Liver (tissue), 3 donors: ENCODE measurements around the gene MRPL24.

Experiments
- NR2F2 ChIP-seq: IDR thresholded peaks from 2 replicates; pipeline ENCODE4 v1.6.1; 2016; ENCODE audit warnings: antibody characterized with exemption
- TF ChIP-seq, protein P1 (sequence below): fragments of 150-350 bp; IDR thresholded peaks from 2 replicates; pipeline ENCODE4 v1.5.1; 2017; ENCODE audit warnings: improper control_type of control experiment, low read depth, low read length; ENCODE audit not compliant: missing input control
- donor health status: healthy.
- donor health status: healthy.

DNA sequence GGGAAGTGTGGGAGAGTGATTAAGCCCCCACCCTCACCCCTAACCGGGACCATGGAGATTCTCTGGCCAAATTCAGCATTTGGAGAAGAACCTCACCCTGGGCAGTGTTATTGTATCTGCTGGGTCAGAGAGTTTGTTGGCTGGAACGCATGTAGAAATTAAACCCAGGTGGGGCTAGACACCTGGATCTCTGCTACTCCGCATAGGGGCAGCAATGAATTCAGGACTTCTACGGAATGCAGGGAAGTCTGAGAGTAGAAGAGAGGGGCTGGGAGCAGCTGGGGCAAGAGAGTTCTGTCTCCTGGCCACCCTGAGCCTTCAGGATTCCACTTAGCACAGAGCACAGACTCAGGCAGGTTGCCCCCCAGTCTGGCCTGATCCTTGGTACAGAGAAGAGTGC is 31.9 kb downstream of the MRPL24 start:
- TF ChIP-seq, protein P1, sequence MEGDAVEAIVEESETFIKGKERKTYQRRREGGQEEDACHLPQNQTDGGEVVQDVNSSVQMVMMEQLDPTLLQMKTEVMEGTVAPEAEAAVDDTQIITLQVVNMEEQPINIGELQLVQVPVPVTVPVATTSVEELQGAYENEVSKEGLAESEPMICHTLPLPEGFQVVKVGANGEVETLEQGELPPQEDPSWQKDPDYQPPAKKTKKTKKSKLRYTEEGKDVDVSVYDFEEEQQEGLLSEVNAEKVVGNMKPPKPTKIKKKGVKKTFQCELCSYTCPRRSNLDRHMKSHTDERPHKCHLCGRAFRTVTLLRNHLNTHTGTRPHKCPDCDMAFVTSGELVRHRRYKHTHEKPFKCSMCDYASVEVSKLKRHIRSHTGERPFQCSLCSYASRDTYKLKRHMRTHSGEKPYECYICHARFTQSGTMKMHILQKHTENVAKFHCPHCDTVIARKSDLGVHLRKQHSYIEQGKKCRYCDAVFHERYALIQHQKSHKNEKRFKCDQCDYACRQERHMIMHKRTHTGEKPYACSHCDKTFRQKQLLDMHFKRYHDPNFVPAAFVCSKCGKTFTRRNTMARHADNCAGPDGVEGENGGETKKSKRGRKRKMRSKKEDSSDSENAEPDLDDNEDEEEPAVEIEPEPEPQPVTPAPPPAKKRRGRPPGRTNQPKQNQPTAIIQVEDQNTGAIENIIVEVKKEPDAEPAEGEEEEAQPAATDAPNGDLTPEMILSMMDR: no peak
- TF ChIP-seq NR2F2: no peak
